CD4-positive, alpha-beta T cell treated with Interleukin-17A for 4 hours (primary cell): ENCODE results near the gene INHA.

Experiments
- DNase-seq: peaks from one replicate; pipeline ENCODE4 v3.0.0-alpha.2; 2020; ENCODE audit warnings: mixed read lengths

INHA gene

DNA sequence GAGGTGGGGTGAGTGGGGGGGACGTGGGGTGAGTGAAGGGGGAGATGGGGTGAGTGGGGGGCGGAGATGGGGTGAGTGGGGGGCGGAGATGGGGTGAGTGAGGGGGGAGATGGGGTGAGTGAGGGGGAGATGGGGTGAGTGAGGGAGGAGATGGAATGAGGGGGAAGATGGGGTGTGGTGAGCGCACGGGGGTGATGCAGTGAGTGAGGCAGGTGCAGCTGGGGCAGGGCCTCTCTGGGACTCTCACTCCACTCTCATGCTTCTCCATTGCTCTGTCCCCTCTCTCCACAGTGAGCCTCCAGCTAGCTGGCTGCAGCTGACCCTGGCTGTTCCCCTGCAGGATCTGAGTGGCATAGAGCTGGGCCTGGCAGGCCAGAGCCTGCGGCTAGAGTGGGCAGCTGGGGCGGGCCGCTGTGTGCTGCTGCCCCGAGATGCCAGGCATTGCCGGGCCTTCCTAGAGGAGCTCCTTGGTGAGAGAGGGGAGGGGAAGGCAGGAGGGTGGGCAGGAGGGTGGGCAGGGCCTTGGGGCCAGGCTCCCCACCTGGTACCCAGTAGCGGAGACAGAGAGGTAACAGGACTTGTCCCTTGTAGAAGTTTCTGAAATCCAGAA, 41.5 kb downstream of the INHA start:
- no peak for DNase-seq

- no peak for DNase-seq
Observed at GRCh38 chr2:219614076-219614860, 42.2 kb downstream of the INHA start.

DNA sequence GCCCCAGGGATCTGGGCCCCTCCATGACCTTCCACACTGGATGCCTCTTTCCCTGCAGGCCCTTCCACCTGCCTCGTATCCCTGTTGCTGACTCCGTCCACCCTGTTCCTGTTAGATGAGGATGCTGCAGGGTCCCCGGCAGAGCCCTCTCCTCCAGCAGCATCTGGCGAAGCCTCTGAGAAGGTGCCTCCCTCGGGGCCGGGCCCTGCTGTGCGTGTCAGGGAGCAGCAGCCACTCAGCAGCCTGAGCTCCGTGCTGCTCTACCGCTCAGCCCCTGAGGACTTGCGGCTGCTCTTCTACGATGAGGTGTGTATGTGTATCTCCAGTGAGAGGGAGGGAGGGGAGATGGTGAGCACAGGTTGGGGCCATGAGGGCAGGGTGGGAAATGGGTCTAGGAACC, 42.9 kb downstream of the INHA start:
- DNase-seq = no peak

DNA sequence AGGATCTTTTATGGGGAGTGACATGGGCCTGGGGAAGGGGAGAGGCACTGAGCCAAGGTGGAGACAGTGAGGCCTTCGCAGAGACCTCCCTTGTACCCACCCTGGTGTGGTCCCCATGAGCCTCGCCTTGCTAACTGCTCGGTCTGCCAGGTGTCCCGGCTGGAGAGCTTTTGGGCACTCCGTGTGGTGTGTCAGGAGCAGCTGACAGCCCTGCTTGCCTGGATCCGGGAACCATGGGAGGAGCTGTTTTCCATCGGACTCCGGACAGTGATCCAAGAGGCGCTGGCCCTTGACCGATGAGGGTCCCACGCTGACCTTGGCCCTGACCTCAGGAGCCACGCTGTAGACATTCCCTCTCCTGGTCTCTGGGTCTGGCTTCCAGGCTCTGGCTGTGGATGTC, 43.8 kb downstream of the INHA start:
- DNase-seq = no peak

DNA sequence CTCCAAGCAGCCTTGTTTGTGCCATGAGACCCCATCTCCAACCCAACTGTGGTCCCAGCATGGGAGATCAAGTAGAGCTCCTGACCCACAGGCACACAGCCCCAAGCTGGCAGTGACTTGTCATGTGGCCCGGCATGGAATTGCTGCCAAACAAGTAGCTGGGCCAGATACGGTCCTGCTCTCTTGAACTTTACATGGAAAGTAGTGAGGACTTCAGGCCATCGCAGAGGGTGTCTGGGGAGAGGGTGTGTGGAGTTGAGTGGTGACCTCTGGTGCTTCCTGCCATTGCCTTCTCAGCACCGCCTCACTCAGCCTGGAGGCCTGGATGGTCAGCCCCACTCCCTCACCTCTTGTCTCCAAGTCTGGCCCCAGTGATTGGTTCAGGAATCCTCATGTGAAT, 44.4 kb downstream of the INHA start:
- DNase-seq = no peak

GRCh38 chr2:219618733-219619122, 46.6 kb downstream of the INHA start:
- no peak for DNase-seq

DNA sequence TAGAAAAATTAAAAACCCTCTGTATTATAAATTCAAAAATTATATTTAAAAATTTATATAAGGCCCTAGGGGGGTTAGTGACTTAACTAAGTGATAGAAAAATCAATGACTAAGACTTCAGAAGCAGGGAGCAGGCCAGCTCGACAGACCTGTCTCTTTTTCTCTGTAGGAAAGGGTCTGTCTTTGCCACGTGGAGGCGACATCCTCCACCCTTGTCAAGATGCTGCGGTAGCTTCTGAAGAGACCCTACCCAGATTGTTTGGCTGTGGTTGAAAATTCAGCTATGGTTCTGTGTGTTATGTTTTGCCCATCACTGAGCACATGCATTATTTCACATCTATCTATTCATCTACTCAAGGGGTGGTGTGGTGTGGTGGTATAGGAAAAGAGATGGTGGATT, 47.1 kb downstream of the INHA start:
- DNase-seq = no peak

DNA sequence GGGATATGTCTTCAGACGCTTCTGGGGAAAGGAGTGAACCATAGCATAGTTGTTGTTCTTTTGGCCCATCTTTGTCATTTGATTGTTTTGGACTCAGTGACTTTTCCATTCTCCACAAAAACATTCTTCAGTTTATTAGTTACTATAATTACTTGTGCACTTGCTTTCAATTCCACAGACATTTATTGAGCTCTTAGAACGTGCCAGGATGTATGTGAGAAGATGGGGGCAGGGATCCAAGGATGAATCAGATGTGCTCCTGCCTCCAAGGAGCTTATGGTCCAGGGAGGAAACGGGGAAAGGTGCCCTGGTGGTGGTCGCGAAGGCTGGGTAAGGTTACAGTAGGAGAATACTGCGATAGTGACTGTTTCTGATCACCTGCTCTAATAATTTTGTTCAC, 48.4 kb downstream of the INHA start:
- no peak for DNase-seq

- no peak for DNase-seq
Observed at GRCh38 chr2:219621935-219622334, 49.8 kb downstream of the INHA start.

DNA sequence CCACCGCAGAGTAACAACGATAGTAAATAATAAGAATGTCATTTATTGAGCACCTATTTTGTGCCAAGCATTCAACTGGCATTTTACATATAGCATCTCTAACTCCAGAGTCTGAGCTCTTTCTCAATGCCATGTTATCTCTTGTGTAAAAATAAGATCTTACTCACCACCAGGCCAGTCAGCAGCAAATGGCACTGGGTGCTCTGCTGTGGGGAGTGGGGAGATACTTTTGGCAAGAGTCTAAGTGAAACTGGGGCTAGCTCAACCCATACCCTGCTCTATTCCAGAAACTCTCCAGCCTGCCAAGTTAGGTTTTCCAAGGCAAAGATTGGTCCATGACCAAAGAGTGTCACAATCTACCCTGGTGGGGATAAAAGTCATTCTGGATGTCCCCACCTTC, 50.4 kb downstream of the INHA start:
- no peak for DNase-seq

- no peak for DNase-seq
Observed at GRCh38 chr2:219624565-219624964, 52.5 kb downstream of the INHA start.

DNA sequence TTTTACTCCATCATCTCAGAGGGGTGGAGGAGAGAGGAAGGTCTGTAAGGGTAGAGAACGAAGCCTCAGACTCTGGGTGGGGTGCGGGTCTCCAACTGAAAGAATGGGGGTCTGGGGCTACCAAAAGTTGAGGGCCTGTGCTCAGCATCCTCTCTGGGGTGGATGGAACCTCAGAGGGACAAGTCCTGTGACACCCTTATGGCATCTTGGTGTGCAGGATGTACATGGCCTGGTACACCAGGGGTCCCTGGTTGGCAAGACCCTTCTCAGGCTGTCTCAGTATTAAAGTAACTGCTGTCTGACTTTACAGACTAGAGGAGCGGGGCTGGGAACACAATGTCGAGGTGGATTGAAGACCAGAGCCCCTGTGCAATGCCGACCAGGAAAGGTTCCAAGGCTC, 53.1 kb downstream of the INHA start:
- DNase-seq = no peak
